BJ (cell line): Measurements from ENCODE around the gene HEATR1. TPM values are rescaled to one million over a fixed set of nuclear protein-coding genes. Genes with fewer than 3 reads are reported as not detected.

Source experiments
- CTCF ChIA-PET: fragments of 350-600 bp; formaldehyde crosslinking; extraction: SDS; loops from one replicate; lab custom pipeline; 2021; ENCODE audit warnings: antibody characterized with exemption, inconsistent platforms; lab: Yijun Ruan, JAX
- POLR2A ChIA-PET: fragments of 300-600 bp; sonication (Branson Sonifier 250); formaldehyde crosslinking; extraction: SDS; loops from one replicate; lab custom pipeline; 2021; ENCODE audit warnings: antibody characterized with exemption; lab: Charles Lee
- DNase-seq: peaks from one replicate; pipeline ENCODE4 v3.0.0-alpha.2; 2011; ENCODE audit warnings: low read depth
- H3K27me3 ChIP-seq: 2 replicates; pipeline ENCODE4 v1.6.0; 2011; ENCODE audit warnings: low read length; ENCODE audit not compliant: control insufficient read depth, insufficient read depth
- H3K36me3 ChIP-seq: 2 replicates; pipeline ENCODE4 v1.5.1; 2011; ENCODE audit warnings: low read length; ENCODE audit not compliant: control insufficient read depth, insufficient read depth
- H3K4me3 ChIP-seq: 2 replicates; pipeline ENCODE4 v1.5.1; 2011; ENCODE audit warnings: low read depth, mild to moderate bottlenecking, control low read depth, low read length
- polyA plus RNA-seq: library from polyadenylated mRNA; depleted of rRNA; stranded (reverse); fragments of >200 nt; gene quantifications from 2 replicates; pipeline ENCODE4 v1.2.3, GENCODE V29; 2011
- TF ChIP-seq, protein P1 (sequence below): IDR thresholded peaks from 2 replicates; pipeline ENCODE4 v1.5.1; 2011; ENCODE audit warnings: low read depth, mild to moderate bottlenecking, control low read depth, inconsistent platforms, low read length, moderate library complexity; ENCODE audit not compliant: insufficient read depth

The HEATR1 gene
- polyA plus RNA-seq, 1 experiment: 11.4 TPM

DNA sequence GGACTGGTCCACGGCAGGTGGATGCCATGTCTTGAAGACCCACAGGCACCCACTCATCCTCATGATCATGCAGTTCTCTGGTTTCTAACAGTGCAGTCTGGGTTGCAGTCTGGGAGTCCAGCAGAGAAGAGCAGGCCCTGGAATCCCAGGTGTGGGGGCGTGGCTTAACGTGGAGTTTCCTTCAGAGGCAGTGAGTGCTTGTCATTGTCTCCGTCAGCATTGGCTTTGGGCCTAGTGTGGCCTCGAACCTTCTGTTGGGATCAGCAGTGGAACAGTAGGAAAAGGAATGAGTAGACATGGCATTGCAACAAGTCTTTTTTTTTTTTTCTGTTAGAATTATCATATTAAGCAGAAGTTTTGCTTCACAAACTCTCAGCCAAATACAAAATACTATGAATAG, 67.8 kb downstream of the HEATR1 start:
- peaks cover 21% of the 10 kb centered on the region for H3K36me3 ChIP-seq
- TF ChIP-seq, protein P1, sequence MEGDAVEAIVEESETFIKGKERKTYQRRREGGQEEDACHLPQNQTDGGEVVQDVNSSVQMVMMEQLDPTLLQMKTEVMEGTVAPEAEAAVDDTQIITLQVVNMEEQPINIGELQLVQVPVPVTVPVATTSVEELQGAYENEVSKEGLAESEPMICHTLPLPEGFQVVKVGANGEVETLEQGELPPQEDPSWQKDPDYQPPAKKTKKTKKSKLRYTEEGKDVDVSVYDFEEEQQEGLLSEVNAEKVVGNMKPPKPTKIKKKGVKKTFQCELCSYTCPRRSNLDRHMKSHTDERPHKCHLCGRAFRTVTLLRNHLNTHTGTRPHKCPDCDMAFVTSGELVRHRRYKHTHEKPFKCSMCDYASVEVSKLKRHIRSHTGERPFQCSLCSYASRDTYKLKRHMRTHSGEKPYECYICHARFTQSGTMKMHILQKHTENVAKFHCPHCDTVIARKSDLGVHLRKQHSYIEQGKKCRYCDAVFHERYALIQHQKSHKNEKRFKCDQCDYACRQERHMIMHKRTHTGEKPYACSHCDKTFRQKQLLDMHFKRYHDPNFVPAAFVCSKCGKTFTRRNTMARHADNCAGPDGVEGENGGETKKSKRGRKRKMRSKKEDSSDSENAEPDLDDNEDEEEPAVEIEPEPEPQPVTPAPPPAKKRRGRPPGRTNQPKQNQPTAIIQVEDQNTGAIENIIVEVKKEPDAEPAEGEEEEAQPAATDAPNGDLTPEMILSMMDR: no peak
- CTCF ChIA-PET: interaction anchor here (0.5 kb wide), 1 partner anchor 74 kb away, joined by 3 read pairs; no protein-coding TSS in a partner anchor
- no peak overlapping the region for H3K4me3 ChIP-seq
- POLR2A ChIA-PET: no interaction called here
- no peak for DNase-seq
- H3K27me3 ChIP-seq: no peaks in the 10 kb centered on the region

DNA sequence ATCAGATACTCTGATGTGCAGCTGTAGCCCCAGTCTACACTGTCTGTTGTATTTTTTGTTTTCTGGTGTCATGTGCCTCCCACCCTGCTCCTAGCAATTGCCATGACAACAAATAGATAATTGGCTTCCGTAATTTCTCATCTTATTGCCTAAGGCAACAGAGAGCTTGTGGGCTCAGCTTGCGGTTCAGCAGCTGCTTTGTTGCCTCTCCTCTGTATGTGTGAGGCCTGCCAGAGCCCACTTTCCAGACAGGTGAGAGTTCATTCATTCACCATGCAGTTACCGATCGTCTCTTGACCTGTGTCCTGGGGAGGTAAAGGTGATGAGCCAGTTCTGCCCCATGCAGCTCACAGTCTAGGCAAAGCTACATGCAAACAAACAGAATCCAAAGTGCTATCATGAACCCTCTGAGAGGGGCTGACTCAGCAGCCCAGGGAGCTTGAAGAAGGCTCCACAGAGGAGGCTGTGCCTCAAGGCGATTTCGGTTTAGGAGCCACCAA, 68.6 kb downstream of the HEATR1 start:
- Histone ChIP-seq H3K36me3 (peaks cover 21% of the 10 kb centered on the region), H3K4me3 (no peak overlapping the region), H3K27me3 (no peaks in the 10 kb centered on the region)
- TF ChIP-seq, protein P1: no peak
- POLR2A ChIA-PET: no interaction called here
- DNase-seq: no peak
- CTCF ChIA-PET: interaction anchor here (1.2 kb wide), 1 partner anchor 430 kb away, joined by 3 read pairs; no protein-coding TSS in a partner anchor

DNA sequence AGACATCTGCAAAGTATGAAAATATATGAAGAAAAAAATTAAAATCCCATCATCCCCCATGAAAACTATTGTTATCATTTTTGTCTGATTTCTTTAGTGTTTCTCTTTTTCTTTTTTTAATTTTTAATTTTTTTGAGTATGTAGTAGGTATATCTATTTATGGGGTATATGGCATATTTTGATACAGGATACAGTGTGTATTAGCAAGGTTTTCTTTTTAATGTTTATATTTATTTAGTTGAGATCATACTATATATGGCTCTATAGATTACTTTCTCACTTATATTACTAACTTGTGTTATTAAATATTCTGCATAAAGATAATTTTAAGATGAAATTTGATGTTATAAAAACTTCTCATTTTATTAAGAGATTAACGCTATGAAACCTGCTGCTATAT, 69.1 kb downstream of the HEATR1 start:
- DNase-seq: no peak
- ChIA-PET POLR2A (interaction anchor here (0.6 kb wide), 1 partner anchor 65 kb away, joined by 3 read pairs; no protein-coding TSS in a partner anchor), CTCF (interaction anchor here (1.2 kb wide), 1 partner anchor 430 kb away, joined by 3 read pairs; no protein-coding TSS in a partner anchor)
- no peak overlapping the region for H3K4me3 ChIP-seq
- no peaks in the 10 kb centered on the region for H3K27me3 ChIP-seq
- TF ChIP-seq, protein P1: no peak
- peaks cover 21% of the 10 kb centered on the region for H3K36me3 ChIP-seq

DNA sequence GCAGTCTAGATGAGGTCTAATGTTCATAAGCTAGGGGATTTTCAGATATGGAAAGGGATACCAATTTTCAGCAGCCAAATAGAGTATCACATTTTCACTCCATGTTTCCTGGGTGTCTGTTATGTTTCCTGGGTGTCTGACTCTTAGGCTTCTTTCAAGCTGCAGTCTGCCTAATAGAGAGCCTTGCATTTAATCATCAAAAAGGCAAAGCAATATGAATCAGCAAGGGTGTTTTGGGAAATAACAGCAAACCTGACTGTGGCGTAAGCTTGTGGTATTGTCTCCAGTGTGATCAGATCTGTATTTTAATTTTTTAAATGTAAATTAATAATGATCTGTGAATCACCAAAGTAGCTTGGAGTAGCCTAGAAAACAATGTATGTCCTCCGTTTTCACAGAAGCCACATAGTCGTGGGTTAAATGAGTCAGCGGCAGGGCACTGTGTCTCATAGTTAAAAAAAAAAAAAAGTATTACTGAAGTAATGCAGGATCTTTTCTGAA, 70.1 kb downstream of the HEATR1 start:
- POLR2A ChIA-PET: interaction anchor here (0.6 kb wide), 2 partner anchors 17 to 65 kb away, joined by 3 to 4 read pairs; no protein-coding TSS in a partner anchor
- Histone ChIP-seq H3K36me3 (peaks cover 18% of the 10 kb centered on the region), H3K27me3 (no peaks in the 10 kb centered on the region), H3K4me3 (no peak overlapping the region)
- no peak for DNase-seq
- TF ChIP-seq, protein P1: no peak
- CTCF ChIA-PET: interaction anchor here (0.8 to 1.1 kb wide), 2 partner anchors 8 to 11 kb away, joined by 3 read pairs; partner anchors contain the start of gene LGALS8

DNA sequence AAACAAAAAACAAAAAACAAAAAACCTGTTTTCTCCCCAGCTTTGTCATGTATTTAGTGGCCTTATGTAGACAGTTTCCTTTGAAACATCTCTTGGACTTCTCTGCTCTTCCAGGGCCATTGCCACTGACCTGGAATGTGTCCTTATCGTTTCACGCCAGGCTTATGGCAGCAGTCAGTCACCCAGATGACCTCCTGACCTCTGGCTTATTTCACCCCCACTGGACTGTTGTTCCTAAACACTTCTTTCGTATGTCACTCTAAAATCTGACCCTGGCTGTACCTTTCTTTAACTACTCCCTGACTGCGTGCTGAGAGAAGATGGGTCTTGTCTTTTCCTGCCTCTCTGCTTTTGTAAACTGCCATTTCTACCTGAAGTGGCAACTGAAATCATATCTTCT, 71.5 kb downstream of the HEATR1 start:
- CTCF ChIA-PET: no interaction called here

More for the DNA sequence above, 71.5 kb downstream of the HEATR1 start:
- H3K36me3 ChIP-seq: peaks cover 12% of the 10 kb centered on the region
- POLR2A ChIA-PET: no interaction called here
- TF ChIP-seq, protein P1: no peak
- no peak overlapping the region for H3K4me3 ChIP-seq
- H3K27me3 ChIP-seq: no peaks in the 10 kb centered on the region
- DNase-seq: no peak
